Measurements from ENCODE around the gene SHC1.

Gene SHC1

GRCh38 chr1:155008015-155008941 lies 37.7 kb upstream of the SHC1 start:
- DNase-seq (ENCODE audit: low read depth) = no peak

DNA sequence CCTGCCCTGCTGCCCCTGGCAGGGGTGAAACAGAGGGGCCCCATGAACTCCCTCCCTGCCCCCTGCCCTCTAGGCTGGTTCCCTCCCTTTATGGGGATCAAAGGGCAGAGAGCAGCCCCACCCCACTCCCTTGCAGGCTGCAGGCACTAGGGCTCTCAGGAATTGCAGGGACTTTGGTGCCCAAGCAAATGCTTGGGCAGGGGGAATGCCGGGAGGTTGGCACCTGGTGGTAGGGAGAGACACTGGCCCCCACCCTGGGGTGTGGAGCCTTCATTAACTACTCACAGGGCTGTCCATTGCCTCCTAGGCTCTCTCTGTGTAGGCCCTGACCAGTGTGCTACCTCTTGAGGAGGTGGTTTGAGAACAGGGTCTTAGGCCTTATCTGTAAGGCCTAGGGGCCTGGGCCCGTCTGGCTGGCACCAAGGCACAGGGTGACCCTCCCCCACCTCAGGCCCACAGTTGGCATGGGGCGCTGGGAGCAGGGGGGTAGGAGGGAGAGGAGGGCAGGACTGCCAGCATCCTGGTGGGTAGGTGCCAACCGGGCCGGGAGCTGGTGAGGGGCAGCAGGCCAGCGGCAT lies 36.8 kb upstream of the SHC1 start:
- DNase-seq (ENCODE audit: low read depth) = no peak

GRCh38 chr1:155006601-155007101 lies 36.1 kb upstream of the SHC1 start:
- no peak for DNase-seq (ENCODE audit: low read depth)

GRCh38 chr1:155005076-155006011 lies 34.8 kb upstream of the SHC1 start:
- no peak for DNase-seq (ENCODE audit: low read depth)

- no peak for DNase-seq (ENCODE audit: low read depth)
These were observed 34.0 kb upstream of the SHC1 start for GRCh38 chr1:155004352-155005075.

DNA sequence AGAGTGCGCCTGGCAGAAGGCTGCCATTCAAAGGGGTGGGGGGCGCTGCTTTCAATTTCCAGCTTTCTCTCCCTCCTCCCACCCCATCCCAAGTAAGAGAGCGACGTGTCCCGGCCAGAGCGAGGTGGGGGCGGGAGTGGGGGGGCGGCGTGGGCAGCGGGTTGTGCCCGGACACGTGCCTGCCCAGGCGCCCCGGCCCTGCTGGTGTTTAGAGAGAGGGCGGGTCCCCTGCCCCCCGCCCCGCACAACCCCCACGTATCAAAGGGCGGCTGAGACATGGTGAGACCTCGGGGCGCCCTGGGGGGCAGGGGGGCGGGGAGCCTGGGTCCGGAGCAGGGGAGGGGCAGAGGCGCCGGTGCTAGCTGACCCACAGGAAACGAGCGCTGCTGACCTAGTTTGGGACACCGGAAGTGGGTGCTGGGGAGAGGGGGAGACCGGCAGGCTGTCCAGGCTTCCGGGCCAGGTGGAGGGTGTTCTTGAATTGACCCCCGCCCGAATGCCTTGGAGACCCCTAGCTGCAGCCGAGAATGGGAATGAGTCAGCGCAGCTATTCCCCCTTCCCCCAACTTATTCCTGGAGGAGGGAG lies 33.3 kb upstream of the SHC1 start:
- no peak for DNase-seq (ENCODE audit: low read depth)

- no peak for DNase-seq (ENCODE audit: low read depth)
These were observed 32.7 kb upstream of the SHC1 start for GRCh38 chr1:155003227-155003765.

DNA sequence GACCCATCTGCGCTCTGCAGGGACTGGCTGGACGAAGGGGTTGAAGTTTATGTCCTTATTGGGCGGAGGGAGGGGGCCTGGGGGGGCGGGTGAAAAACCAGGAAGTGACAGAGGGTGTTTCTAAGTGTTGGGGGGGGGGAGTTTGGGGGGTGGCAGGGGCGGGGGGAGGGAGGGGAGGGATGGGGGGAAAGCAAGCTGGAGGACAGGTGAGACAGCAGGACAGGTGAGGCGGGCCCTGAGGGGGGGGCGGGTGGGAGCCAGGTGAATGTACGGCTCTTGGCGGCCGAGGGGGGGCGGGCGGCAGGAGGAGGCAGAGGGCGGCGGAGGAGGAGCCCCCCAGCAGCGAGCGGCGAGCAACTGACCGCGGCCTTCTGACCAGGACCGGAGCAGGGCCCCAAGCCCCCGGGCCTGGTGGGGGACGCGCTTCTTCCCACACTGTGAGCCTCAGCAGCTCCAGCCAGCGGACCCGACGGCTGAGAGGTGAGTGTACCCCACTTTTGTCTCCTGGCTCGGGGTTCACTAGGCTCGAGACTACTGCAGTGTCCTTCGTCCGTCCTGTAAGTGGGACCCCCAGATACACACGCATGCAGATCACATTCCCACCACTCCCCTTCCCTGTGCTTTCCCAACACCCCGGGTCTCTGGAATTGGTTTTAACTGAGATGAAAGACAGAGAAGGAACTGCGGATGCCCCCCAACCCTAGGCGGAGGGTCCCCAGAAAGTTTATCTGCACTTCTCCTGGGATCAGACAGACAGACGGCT lies 32.1 kb upstream of the SHC1 start, which contains the start of gene ZBTB7B:
Gene ZBTB7B, plus strand, starts transcription at position 339 of the 763 bp plus-strand sequence. CDS start 11,859 bp downstream, outside the sequence.
- DNase-seq (ENCODE audit: low read depth) = no peak

DNA sequence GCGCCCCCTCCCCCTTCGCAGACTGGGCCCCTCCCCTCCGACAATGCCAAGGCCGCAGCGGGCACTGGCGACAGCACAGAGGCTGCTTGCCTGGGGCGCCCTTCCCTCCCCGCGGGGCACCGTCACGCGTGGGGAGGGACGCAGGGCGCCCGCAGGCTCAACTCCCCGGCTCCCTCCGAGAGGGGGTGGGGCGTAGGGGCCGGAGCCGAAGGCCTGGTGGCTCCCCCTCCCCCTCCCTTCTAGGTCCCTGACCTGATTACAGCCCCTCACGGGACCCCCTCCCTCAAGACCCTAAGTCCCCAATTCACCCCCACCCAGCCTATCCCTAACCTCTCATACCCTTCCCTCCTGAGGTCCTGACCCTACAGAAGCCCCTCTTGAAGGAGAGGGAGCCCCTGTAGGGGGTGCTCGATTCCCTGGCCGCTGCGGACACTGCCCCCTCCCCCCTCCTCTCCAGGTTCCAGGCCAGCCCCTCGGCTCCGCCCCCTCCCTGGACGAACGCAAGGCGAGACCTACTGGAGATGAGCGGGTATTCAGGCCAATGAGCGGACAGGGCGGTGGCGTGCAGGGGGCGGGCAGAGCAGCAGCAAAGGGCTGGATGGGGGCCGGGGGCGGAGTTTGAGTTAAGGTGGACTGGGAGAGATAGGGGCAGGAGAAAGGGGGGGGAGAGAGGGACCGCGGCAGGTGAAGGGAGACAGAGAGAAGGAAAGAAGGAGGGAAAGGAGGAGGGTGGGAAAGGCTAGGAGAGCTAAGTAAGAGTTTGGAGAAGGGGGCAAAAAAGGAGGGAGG lies 31.3 kb upstream of the SHC1 start:
- peak; percentile 98 for DNase-seq (ENCODE audit: low read depth)

GRCh38 chr1:155001425-155001674 lies 30.8 kb upstream of the SHC1 start:
- DNase-seq (ENCODE audit: low read depth) = no peak

DNA sequence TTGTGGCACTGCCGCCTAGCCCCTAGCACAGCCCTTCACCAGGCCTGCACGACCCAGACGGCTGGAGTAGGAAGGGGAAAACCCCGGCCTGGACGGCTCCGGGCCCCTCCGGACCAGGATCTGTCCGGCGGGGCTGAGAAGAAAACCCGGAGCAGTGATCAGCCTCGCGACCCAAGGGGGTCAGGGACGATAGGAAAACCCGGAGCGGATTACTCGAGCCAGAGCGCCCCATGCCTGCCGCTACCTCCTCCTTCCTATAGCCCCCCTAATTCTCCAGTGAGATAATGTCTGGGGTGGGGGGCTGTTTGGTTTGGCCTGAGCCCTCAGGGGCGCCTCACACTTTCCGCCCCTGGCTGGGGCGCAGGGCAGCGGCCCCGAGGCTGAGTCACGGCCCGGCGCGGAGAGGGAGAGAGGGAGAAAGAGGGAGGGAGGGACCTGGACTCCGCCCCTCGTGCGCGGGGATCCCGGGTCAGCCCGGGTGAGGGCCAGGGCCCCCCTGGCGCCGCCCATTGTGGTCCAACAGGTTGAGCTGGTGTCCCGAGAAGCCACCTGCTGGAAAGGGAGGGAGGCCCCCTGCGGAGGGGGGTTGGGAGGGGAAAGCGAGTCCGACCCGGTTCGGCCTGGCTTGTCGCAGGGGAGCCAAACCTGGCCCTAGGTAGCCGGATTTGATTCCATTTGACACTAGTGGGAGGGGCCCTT lies 30.3 kb upstream of the SHC1 start:
- peak; percentile 62 for DNase-seq (ENCODE audit: low read depth)

- no peak for DNase-seq (ENCODE audit: low read depth)
These were observed 29.8 kb upstream of the SHC1 start for GRCh38 chr1:155000411-155000725.

DNA sequence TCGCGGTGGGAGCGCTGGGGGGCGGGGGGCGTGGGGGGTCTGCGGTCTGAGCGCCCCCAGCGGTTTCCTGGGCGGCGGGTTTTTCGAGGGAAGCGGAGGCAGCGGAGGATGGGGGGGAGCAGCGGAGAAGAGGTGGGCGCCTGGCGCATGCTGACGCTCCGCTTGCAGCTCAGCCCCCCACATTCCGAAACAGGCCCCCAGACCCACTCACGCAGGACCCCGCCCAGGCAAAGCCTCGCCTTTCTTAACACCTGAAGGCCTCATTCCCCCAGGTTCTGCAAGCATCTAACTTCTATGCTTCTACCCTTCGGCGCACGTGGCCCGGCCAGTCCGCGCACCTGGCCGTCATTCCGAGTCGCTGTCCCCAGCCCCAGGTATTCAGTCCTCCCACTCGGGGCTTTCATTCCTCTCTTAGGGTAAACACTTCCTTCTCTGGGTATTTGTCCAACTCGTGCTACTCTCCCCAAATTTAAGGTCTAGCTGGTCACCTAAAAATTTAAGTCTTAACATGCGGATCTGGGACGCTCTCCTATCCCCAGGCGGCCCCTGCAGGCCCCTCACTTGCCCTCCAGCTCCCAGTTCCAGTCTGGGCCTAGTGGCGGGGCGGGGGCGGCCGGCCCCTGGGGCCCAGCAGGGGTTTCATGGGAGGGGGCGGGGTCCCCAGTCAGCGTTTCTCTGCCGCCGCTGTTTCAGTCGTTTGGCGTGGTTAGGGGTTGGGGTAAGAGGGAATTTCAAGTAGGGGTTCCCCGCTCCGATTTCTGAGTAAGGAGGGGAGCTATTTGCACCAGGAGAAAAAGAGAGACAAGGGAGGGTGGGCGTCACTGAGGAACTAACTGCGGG lies 29.2 kb upstream of the SHC1 start:
- DNase-seq (ENCODE audit: low read depth) = no peak

- DNase-seq (ENCODE audit: low read depth) = no peak
These were observed 28.4 kb upstream of the SHC1 start for GRCh38 chr1:154998818-154999570.

- DNase-seq (ENCODE audit: low read depth) = no peak
These were observed 27.7 kb upstream of the SHC1 start for GRCh38 chr1:154998201-154998780.

DNA sequence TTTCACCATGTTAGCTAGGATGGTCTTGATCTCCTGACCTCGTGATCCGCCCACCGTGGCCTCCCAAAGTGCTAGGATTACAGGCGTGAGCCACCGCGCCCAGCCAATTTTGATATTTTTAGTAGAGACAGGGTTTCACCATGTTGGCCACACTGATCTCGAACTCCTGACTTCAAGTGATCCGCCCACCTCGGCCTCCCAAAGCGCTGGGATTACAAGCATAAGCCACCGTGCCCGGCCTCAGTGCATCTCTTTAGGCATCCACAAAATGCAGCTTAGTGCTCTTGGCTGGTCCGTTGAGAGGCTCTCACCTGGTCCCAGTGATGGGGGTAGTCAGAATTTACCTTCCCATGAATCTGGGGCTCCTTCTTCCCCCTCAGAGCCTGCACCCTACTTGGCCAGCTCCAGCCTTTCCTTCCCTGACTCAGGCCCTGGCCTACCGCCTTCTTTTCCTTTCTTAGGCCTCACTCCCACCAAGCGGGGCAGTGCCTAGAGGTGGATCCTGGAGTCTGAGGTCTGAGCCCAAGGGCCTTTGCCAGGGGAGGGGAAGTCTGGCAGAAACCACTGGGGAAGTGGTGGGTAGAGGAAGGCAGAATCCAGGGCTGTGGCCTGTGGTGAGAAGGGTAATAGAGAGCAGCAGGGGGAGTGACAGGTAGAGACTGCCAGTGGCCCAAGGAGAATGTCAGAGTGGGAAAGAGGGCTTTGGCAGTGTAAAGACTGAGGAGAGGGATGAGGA lies 26.6 kb upstream of the SHC1 start:
- DNase-seq (ENCODE audit: low read depth) = no peak
